HG03066 (cell line): ENCODE results near the gene PXDC1.
"Not testable (repeated sequence)": the region's sequence is repeated elsewhere in the genome, so short reads cannot be mapped to it uniquely, and the experiment has no call there.

Experiments used
- ATAC-seq: cut with Tn5 transposase; IDR thresholded peaks from one replicate; pipeline ENCODE4 v1.9.1; 2021; ENCODE audit warnings: low read depth; ENCODE audit not compliant: unreplicated experiment

PXDC1 gene

DNA sequence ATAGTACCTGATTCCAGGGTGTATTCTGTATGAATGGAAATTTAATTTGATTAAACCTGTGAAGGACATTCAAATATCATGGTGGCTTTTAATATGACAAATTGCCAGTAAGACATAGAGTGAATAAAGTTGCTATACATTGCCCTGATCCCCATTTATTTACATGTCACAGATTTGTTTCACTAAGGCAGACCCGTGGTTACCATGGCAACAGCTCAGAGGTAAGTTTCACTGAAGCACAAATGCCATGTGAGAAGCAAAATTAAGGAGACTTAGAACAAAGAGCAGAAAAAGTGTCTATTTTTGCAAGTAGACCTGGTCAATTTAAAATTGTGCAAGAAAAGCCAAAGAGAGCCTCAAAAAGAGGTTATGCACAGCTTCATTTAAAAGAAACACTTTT is 63.7 kb downstream of the PXDC1 start:
- no peak for ATAC-seq

- no peak for ATAC-seq
These were observed 68.2 kb downstream of the PXDC1 start for GRCh38 chr6:3683331-3683730.

- ATAC-seq: no peak
These were observed 72.6 kb downstream of the PXDC1 start for GRCh38 chr6:3678946-3679345.

GRCh38 chr6:3677751-3678150 is 73.8 kb downstream of the PXDC1 start:
- ATAC-seq: not testable (repeated sequence)

DNA sequence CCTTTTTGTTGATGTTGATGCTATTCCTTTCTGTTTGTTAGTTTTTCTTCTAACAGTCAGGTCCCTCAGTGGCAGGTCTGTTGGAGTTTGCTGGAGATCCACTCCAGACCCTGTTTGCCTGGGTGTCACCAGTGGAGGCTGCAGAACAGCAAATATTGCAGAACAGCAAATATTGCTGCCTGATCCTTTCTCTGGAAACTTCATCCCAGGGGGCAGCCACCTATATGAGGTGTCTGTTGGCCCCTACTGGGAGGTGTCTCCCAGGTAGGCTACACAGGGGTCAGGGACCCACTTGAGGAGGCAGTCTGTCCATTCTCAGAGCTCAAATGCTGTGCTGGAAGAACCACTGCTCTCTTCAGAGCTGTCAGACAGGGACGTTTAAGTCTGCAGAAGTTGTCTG is 74.2 kb downstream of the PXDC1 start:
- not testable (repeated sequence) for ATAC-seq
